Activated CD8-positive, alpha-beta memory T cell treated with anti-CD3 and anti-CD28 coated beads, Interleukin-2, amount 50 U/mL, for 1 hour (primary cell): ENCODE measurements around the gene FOXC2.

Experiments
- DNase-seq: peaks from one replicate; pipeline ENCODE4 v3.0.0-alpha.2; 2020; ENCODE audit errors: extremely low read depth

Gene FOXC2

DNA sequence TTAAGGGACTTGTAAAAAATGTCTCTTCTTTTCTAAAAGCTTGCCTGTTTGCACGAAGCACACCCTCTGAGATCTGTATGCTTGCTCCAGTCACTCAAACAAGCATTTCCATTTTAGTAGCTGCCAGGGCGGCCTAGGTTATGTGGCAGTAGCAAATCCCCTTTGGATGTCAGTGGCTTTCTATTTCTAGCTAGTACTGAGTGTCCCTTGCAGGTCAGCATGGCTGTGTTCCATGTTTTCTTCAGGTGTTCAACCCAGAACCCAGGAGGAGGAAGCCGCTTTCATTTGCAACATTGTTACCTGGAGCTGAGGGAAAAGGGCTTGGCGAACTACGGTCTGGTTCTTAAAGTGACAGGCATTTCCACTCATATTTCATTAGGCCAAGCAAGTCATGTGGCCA, 48.1 kb downstream of the FOXC2 start:
- DNase-seq: no peak

DNA sequence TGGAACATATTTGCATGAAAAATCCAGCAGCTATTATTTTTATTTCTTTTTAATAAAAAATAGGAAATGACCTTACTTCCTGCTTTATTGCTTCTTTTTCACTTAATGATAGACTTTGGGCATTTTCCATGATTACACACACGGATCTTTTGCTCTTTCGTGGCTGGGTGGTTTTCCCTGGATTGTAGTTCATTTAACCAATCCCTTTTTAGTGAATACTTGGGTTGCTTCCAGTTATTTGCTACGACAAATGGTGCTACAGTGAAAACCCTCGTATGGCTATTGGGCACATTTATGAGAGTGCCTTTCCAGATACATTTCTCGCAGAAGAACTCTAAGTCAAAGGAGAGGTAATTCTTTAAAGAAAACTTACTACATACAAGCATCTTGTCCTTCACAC, 50.3 kb downstream of the FOXC2 start:
- no peak for DNase-seq

- no peak for DNase-seq
These were observed 52.0 kb downstream of the FOXC2 start for GRCh38 chr16:86618431-86619238.
